CD4-positive, alpha-beta T cell treated with Interleukin-12 subunit alpha and Interleukin-12 subunit beta, for 1 hour (primary cell): ENCODE results near the gene GXYLT1.
"Not testable (repeated sequence)": the region's sequence is repeated elsewhere in the genome, so short reads cannot be mapped to it uniquely, and the experiment has no call there.

Source experiments
- DNase-seq: peaks from one replicate; pipeline ENCODE4 v3.0.0-alpha.2; 2020

The GXYLT1 gene

DNA sequence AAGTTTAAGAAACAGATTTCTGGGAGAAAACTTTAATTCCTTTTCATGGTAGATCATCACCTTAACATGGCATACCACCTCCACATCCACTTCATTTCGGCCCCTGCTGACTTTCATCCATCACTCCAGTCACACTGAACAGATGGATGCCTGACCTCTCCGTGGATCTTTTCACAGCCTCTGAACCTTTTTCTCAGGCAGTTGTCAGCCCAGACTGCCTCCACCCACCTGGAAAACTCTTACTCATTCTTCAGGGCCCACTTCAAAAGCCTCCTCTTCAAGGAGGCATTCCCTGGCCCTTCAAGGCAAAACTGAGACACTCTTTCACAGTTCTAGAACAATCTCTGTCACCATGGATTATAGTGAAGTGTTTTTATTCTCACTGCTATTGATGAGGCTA lies 52.9 kb downstream of the GXYLT1 start:
- DNase-seq: no peak

DNA sequence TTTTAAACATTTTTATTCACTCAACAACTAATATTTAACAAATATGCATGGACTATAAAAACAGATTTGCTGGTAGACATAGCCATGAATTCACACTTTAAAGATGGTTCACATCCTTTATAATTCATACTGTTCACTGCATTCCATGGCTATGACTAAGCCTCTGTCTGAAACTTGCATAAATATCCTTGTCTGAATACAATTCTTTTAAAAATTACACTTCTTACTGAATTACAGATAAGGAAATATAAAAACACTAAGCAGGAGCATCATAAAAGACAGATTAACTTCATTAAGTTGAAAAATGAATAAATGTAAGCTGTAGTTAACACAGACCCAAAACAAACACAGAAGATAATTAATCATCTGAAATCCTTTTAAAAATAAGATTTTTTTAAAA lies 53.8 kb downstream of the GXYLT1 start:
- no peak for DNase-seq

DNA sequence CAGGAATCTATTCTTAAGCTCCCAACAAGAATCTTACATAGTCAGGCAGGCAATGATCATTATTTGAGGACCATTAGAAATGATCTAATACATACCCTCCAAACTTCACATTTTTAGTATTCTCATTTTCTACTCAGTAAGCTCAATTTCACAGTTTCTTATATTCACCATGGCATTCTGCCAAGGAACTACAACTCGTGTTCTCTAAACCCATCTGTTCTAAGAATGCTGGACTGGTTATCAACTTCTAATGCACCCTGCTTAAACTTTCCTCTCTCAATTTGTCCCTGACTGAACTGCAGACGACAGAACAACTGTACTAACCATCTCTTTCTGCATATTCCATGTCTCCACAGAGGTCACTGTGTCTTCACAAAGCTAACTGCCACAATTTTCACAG lies 58.6 kb downstream of the GXYLT1 start:
- DNase-seq: no peak

DNA sequence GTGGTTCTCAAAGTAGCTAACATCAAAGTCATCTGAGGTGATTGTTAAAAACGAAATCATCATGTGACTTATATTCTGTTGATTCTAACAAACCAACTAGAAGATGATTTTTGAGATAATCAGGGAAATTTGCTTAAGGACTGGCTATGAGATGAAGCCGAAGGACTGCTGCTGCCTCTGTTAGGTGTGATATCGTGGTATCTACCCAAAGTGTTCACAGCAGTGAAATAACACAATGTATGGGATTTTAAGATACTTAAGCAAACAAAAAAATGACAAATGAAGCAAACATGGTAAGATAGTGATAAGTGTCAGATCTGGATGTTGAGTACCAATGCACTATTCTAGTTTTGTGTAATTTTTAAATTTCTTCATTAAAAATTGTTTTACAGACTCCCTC lies 59.1 kb downstream of the GXYLT1 start:
- DNase-seq: no peak

DNA sequence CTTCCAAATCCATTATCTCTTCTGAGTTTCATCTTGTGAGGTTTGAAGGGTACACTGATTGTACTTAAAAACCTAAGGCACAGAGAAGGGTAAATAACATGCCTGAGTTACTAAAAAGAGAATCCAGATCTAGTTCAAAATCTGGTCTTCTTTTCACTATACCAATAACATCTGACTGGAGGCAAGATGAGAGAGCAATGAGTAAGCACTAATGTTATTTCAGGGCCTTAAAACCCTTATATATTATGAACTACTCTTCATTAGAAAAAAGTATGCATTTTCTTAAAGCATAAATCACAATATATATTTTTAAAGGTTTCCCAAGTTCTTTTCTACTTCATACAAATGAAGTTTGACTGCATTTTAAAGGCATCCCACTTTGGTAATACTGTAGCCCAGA lies 60.2 kb downstream of the GXYLT1 start:
- no peak for DNase-seq

DNA sequence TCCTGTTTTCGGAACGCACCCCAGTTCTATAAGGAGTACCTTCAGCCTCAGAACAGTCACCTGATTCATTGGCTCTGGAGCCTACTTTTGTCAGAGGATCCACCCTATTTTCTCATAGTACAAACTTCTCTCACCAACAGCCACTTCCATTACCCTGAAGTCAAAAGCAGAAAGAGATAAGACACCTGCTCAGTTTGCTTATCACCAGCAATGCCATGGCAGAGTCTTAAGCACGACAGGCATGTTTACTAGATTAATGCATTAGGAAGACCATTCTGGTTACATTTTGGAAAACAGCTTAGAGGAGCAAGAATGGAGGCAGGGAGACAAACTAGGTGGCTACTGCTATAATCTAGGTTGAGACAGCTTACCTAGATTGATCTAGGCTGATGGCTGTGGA lies 67.7 kb downstream of the GXYLT1 start:
- DNase-seq: no peak

DNA sequence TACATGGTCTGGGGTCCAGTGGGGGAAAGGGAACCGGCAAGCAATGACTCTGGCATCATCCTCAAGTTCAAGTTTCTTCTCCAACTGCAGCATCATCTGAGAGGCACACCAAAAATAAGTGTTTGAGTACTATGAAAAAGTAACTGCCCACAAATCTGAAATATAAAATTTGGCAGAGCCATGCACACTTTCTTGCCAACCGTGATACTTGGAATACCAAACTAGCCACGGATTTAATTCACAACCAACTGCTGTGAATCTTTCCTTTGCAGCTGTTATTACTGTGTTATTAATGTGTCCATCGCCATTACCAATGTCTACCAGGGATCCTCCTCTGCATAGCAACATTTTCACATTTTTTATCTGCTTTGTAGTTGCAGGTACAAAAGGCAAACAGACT lies 74.6 kb downstream of the GXYLT1 start:
- DNase-seq: no peak

DNA sequence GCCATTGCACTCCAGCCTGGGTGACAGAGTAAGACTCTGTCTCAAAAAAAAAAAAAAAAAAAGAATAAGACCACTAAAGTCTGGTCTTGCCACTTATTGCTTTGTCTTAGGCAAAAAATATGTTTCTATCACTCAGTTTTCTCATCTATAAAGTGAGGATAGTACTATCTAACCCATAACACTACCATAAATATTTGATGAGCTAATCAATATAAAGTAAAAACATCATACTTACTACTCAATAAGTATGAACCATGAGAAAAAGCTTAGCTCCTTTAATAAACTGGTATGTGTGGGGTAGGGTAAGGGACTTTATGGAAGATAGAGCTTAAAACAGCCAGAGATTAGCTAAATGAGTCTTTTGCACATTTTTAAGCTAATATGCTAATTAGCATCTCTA lies 85.5 kb downstream of the GXYLT1 start:
- DNase-seq: no peak

DNA sequence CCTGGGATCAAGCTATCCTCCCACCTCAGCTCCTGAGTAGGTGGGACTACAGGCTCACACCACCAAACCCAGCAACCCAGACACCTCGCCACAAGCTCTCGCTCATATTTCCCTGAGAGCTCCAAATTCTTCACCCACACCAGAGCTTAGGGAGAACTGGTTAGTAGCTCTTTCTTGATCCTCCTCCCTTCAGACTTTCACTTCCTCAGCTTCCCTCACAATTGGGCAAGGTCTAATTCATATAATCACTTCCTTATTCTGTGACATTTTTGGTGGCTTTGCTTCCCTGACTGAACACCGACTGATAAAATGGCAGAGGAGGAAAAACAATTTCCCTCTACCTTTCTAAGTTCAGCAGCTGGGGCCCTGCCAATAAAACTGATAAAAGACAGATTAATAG lies 88.5 kb downstream of the GXYLT1 start:
- peak; percentile 2 for DNase-seq

DNA sequence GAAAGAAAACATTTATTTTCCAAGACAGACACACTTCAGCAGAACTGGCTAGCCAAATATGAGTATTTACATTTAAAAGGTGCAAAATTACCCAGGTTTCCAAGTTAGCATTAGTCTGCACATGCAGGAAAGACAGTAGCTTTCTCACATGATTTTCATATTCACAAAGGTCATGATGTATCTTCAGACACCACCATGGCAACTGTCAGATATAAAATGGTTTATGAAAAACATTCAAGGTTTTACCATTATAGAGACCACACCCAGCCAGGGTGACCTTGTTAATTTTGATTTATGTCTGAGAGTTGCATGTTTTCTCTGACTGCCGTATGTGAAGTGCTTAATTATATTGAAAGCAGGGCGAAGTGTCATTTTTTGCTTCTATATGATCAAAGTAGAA lies 91.2 kb downstream of the GXYLT1 start:
- no peak for DNase-seq

DNA sequence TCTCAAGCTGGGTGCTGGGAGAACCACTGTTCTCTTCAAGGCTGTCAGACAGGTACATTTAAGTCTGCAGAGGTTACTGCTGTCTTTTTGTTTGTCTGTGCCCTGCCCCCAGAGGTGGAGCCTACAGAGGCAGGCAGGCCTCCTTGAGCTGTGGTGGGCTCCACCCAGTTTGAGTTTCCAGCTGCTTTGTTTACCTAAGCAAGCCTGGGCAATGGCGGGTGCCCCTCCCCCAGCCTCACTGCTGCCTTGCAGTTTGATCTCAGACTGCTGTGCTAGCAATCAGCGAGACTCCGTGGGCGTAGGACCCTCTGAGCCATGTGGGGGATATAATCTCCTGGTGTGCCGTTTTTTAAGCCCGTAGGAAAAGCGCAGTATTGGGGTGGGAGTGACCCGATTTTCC lies 95.7 kb downstream of the GXYLT1 start:
- not testable (repeated sequence) for DNase-seq

DNA sequence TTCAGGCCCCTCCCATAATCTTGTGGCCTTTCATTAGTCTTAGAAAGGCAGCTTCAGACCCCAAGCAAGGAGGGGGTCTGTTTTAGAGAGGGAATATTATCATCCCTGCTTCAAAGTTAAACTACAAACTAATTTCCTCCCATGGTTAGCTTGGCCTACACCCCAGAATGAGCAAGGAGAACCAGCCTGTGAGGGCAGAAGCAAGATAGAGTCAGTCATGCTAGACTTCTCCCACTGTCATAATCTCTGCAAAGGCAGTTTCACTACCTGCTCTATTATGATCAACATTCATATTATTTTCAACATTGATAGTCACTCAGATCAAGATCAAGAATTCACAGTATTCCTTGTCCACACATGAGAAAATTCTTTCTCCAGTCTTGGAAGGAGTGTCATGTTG lies 105.1 kb downstream of the GXYLT1 start:
- DNase-seq: no peak

DNA sequence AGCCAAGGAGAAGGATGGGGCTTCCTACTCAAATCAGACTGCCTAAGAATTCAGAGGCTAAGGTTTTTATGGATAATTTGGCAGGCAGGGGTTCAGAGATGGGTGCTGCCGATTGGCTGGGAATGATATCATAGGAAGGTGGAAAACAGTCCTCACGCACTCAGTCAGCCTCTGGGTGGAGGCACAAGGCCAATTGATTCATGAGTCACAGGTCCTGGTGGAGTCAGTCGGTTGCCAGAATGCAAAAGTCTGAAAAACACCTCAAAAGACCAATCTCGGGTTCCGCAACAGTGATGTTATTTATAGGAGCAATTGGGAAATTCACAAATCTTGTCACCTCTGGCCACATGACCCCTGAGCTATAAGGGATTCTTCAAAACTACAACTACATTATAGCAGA lies 105.5 kb downstream of the GXYLT1 start:
- no peak for DNase-seq

DNA sequence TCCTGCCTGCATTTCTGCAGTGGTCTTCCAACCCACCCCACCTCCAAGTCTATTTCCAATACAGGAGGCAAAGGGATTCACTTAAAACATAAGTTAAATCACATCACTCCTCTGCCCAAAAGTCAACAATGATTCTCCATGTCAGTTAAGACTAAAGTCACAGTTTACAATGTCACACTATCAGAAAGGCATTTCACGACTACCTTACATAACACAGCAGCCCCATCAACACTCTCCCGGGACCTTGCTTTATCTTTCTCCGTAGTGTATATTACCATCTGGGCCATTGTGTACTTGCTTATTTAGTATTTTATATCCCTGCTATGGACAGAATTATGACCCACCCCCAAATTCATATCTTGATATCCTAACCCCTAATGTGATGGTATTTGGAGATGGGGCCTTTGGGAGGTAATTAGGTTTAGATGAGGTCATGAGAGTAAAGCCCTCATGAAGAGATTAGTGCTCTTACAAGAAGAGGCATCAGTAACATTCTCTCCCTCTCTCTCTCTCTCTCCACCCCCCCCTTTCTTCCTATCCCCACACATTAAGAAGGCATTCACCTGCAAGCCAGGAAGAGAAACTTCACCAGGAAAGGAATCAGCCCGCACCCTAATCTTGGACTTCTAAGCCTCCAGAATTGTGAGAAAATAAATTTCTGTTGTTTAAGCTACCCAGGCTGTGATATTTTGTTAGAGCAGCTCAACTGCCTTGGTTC lies 112.7 kb downstream of the GXYLT1 start:
- no peak for DNase-seq
